ENCODE results near the gene GRAMD1A. TPM values are rescaled to one million over a fixed set of nuclear protein-coding genes. Genes with fewer than 3 reads are reported as not detected.
A peak's percentile ranks its signal among the peaks of the same experiment; 100 is the strongest.

GRAMD1A gene
- total and polyA plus RNA-seq, 4 experiments from 2014 or later: 16.3 to 221 (median 130) TPM

DNA sequence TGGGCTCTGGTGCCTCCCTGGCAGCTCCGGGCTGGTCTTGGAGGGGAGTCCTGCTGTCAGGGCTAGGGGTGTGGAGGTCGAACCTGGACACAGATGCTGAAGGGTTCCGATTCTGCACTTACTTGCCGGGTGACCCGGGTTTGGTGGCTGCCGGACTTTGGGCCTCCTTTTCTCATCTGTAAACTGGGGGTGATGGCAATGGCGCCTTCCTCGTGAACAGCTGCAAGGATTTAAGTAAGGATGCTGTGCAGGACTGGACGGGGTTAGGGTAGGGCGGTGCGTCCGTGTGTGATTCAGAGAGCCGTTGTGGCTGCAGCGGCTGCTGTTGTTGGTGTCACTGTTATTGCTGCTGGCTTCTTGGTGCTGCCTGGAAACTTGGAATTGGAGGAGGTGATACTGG is 43.8 kb downstream of the GRAMD1A start:
- Mint-ChIP-seq H3K36me3 (no peaks in the 10 kb centered on the region), H3K9me3 (no peaks in the 10 kb centered on the region), H3K27me3 (peaks cover 6 to 8% of the 10 kb centered on the region in 2 donors), H3K27ac (peak overlapping the region in 1 of 7 donors; percentile 66), H3K4me3 (no peak overlapping the region), H3K4me1 (peaks cover 22 to 37% (median 27%) of the 10 kb centered on the region in 4 donors)
- intact Hi-C loops (cut with micrococcal nuclease): loop anchor here (1.0 to 5.0 kb wide), 2 partner anchors 42 to 71 kb away; partner anchors contain the start of gene GRAMD1A
- Histone ChIP-seq H3K4me1 (ENCODE audit: insufficient read depth, low read length) (peaks cover 32% of the 10 kb centered on the region), H3K4me3 (ENCODE audit: low read length in 2 of 2) (no peak overlapping the region), H3K9me3 (ENCODE audit: control insufficient read depth in 1 of 2, low read length in 2 of 2) (no peaks in the 10 kb centered on the region), H3K27me3 (ENCODE audit: insufficient read depth, low read length) (no peaks in the 10 kb centered on the region), H3K36me3 (ENCODE audit: insufficient read depth, low read length) (no peaks in the 10 kb centered on the region), H3K27ac (ENCODE audit: low read depth, low read length) (no peak overlapping the region)
- ChIA-PET POLR2A (ENCODE audit: partially characterized antibody) (interaction anchor here (1.3 to 2.1 kb wide), 6 partner anchors 14 to 47 kb away, joined by 3 to 15 read pairs (median 5); partner anchors contain the start of gene SCN1B), CTCF (ENCODE audit: partially characterized antibody) (interaction anchor here (0.7 to 7.7 kb wide), 26 partner anchors 9 to 206 kb away, joined by 3 to 54 read pairs (median 6); no protein-coding TSS in a partner anchor)
- DNase-seq: no peak

DNA sequence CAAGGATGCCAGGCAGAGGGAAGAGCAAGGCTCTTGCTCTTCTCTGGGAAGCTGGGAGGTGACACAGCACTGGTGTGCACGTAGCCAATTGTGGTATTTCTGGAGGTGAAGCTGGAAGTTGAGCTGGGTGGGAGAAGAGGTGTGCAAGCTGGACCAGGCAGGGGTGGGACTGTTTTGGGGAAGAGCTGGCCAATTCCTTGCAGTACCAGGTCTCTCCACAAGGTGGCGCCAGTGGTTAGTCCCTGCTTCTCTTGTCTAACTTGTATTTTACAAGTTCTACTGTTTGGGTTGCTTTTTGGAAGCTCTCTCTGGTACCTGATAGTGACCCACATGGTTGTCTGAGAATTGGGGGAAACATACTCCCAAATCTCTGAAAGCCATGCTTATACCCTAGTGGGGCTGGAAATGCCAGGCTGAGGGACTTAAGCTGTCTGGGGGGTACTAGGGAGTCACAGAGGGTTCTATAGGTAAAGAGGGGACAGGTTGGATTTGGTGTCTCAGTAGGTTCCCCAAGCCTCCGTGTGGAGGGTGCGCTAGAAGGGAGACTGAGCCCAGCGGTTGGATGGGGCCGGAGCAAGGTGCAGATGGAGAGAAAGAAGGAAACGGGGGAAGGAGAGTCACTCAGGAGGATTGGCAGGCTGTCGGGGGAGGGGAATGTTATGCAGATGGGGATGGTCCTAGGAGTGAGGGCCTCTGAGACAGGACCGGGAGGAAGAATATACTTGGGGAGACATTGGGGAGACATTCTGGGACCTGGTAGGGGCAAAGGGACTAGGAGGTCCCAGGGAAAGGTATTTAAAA is 44.4 kb downstream of the GRAMD1A start:
- peaks cover 32% of the 10 kb centered on the region for H3K4me1 ChIP-seq (ENCODE audit: insufficient read depth, low read length)
- DNase-seq: peak in 4 of 5 donors; percentile 45 to 62 (median 50)
- no peaks in the 10 kb centered on the region for H3K9me3 Mint-ChIP-seq

DNA sequence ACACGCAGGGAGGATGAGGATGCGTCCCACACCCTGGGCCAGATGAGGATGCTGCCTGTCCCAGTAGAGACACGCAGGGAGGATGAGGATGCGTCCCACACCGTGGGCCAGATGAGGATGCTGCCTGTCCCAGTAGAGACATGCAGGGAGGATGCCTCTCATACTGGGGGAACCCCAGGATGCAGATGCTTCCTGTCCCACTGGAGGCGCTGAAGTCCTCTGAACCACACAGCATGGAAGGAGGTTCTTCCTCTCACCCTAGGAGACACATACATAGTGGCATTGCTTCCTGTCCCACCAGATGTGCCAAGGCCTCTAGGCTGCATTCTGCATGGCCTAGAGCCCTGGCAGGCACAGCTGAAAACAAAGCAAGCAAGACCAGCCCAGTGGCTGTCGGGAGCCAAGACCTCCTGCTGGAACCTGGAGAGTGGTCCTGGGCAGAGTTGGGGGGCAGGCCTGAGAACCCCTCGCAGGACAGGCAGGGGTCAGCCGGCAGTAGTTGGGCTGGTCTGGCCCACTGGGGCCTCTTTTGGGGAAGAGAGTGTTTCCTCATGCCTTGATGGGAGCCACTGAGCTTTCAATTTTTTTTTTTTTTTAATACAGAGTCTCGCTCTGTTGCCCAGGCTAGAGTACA is 45.7 kb downstream of the GRAMD1A start:
- Histone ChIP-seq H3K4me1 (ENCODE audit: insufficient read depth, low read length) (peaks cover 21% of the 10 kb centered on the region), H3K27me3 (ENCODE audit: insufficient read depth, low read length) (no peaks in the 10 kb centered on the region), H3K27ac (ENCODE audit: low read depth, low read length) (no peak overlapping the region), H3K4me3 (ENCODE audit: low read length in 2 of 2) (no peak overlapping the region), H3K36me3 (ENCODE audit: insufficient read depth, low read length) (no peaks in the 10 kb centered on the region), H3K9me3 (ENCODE audit: control insufficient read depth in 1 of 2, low read length in 2 of 2) (no peaks in the 10 kb centered on the region)
- H3K4me1 Mint-ChIP-seq: peaks cover 14 to 27% (median 18%) of the 10 kb centered on the region in 4 donors
- H3K27ac Mint-ChIP-seq: peak overlapping the region in 2 of 7 donors; percentile 25 to 30
- DNase-seq: peak; percentile 26 to 53 (median 42)
- intact Hi-C loops (cut with micrococcal nuclease): no loop called here
- POLR2A ChIA-PET (ENCODE audit: partially characterized antibody): interaction anchor here (0.5 to 0.6 kb wide), 2 partner anchors 275 to 417 kb away, joined by 3 read pairs; no protein-coding TSS in a partner anchor
- no peak overlapping the region for H3K4me3 Mint-ChIP-seq
- H3K36me3 Mint-ChIP-seq: no peaks in the 10 kb centered on the region
- CTCF ChIA-PET (ENCODE audit: partially characterized antibody): interaction anchor here (0.7 to 7.7 kb wide), 10 partner anchors 9 to 310 kb away, joined by 3 to 54 read pairs (median 4); no protein-coding TSS in a partner anchor
- H3K9me3 Mint-ChIP-seq: no peaks in the 10 kb centered on the region
- peaks cover 3 to 5% of the 10 kb centered on the region in 2 donors for H3K27me3 Mint-ChIP-seq

More for the DNA sequence above, 44.4 kb downstream of the GRAMD1A start:
- no peak overlapping the region for H3K27ac ChIP-seq (ENCODE audit: low read depth, low read length)
- H3K4me3 Mint-ChIP-seq: peak overlapping the region in 1 of 8 donors; percentile 81
- no peak overlapping the region for H3K4me3 ChIP-seq (ENCODE audit: low read length in 2 of 2)
- no peaks in the 10 kb centered on the region for H3K36me3 ChIP-seq (ENCODE audit: insufficient read depth, low read length)
- ChIA-PET CTCF (ENCODE audit: partially characterized antibody) (interaction anchor here (0.7 to 7.7 kb wide), 27 partner anchors 8 to 207 kb away, joined by 3 to 54 read pairs (median 5); no protein-coding TSS in a partner anchor), POLR2A (ENCODE audit: partially characterized antibody) (interaction anchor here (0.7 to 2.1 kb wide), 6 partner anchors 15 to 109 kb away, joined by 3 to 15 read pairs (median 5); partner anchors contain the start of gene SCN1B)
- H3K27ac Mint-ChIP-seq: peak overlapping the region in 4 of 7 donors; percentile 51 to 71 (median 64)
- H3K27me3 Mint-ChIP-seq: peaks cover 6 to 8% of the 10 kb centered on the region in 2 donors
- H3K9me3 ChIP-seq (ENCODE audit: control insufficient read depth in 1 of 2, low read length in 2 of 2): no peaks in the 10 kb centered on the region
- H3K4me1 Mint-ChIP-seq: peaks cover 20 to 34% (median 26%) of the 10 kb centered on the region in 4 donors
- intact Hi-C loops (cut with micrococcal nuclease): loop anchor here (1.0 to 5.0 kb wide), 2 partner anchors 42 to 71 kb away; partner anchors contain the start of gene GRAMD1A
- no peaks in the 10 kb centered on the region for H3K27me3 ChIP-seq (ENCODE audit: insufficient read depth, low read length)
- H3K36me3 Mint-ChIP-seq: no peaks in the 10 kb centered on the region

DNA sequence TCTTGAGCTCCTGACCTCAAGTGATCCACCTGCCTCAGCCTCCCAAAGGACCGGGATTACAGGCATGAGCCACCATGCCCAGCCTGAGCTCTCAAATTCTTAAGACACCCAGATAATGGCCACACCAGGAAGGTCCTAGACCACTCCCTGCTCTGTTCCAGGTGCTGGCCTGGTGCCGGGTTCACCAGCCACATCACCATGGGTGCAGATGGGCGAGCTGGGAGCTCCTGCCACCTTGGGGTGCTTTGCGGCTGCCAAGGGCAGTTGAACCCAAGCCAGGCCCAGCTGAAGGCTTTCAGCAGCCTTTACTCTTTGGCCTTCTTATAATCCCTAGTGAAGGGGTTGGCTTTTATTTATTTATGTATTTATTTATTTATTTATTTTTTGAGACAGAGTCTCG is 46.3 kb downstream of the GRAMD1A start:
- intact Hi-C loops (cut with micrococcal nuclease): no loop called here
- no peak overlapping the region for H3K27ac ChIP-seq (ENCODE audit: low read depth, low read length)
- H3K4me1 ChIP-seq (ENCODE audit: insufficient read depth, low read length): peaks cover 15% of the 10 kb centered on the region
- DNase-seq: no peak
- Mint-ChIP-seq H3K27ac (no peak overlapping the region), H3K36me3 (no peaks in the 10 kb centered on the region), H3K4me3 (no peak overlapping the region), H3K4me1 (peaks cover 12 to 22% (median 14%) of the 10 kb centered on the region in 4 donors), H3K27me3 (peaks cover 3 to 5% of the 10 kb centered on the region in 2 donors), H3K9me3 (no peaks in the 10 kb centered on the region)
- no peaks in the 10 kb centered on the region for H3K27me3 ChIP-seq (ENCODE audit: insufficient read depth, low read length)
- H3K36me3 ChIP-seq (ENCODE audit: insufficient read depth, low read length): no peaks in the 10 kb centered on the region
- POLR2A ChIA-PET (ENCODE audit: partially characterized antibody): interaction anchor here (0.5 kb wide), 1 partner anchor 275 kb away, joined by 3 read pairs; no protein-coding TSS in a partner anchor
- no peaks in the 10 kb centered on the region for H3K9me3 ChIP-seq (ENCODE audit: control insufficient read depth in 1 of 2, low read length in 2 of 2)
- H3K4me3 ChIP-seq (ENCODE audit: low read length in 2 of 2): no peak overlapping the region
- CTCF ChIA-PET (ENCODE audit: partially characterized antibody): interaction anchor here (0.7 to 7.7 kb wide), 9 partner anchors 8 to 311 kb away, joined by 3 to 54 read pairs (median 3); no protein-coding TSS in a partner anchor

DNA sequence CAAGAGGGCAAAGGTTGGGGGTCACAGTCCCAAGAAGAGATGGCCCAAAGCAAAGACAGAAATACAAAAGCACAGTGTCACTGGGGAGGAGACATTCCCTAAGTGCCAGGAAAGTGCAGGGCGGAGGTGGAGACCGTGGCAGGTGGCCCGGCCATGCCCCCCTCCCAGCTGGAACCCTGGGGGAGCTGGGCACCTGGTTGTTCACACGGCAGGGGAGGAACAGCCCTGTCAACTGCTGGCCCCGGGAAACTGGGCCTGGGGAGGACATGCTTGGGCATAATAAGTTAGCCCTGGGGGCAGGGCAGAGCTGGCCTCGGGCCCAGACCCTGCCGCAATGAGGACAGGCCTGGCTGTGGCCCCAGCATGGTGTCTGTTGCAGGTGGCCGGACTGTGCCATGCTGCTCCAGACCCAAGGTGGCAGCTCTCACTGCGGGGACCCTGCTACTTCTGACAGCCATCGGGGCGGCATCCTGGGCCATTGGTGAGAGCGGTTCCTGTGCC is 48.8 kb downstream of the GRAMD1A start:
- Histone ChIP-seq H3K36me3 (ENCODE audit: insufficient read depth, low read length) (no peaks in the 10 kb centered on the region), H3K4me3 (ENCODE audit: low read length in 2 of 2) (no peak overlapping the region), H3K27ac (ENCODE audit: low read depth, low read length) (no peak overlapping the region), H3K9me3 (ENCODE audit: control insufficient read depth in 1 of 2, low read length in 2 of 2) (no peaks in the 10 kb centered on the region), H3K27me3 (ENCODE audit: insufficient read depth, low read length) (no peaks in the 10 kb centered on the region), H3K4me1 (ENCODE audit: insufficient read depth, low read length) (peaks cover 10% of the 10 kb centered on the region)
- POLR2A ChIA-PET (ENCODE audit: partially characterized antibody): no interaction called here
- CTCF ChIA-PET (ENCODE audit: partially characterized antibody): interaction anchor here (1.0 to 7.7 kb wide), 5 partner anchors 18 to 75 kb away, joined by 3 to 54 read pairs (median 3); no protein-coding TSS in a partner anchor
- H3K4me3 Mint-ChIP-seq: no peak overlapping the region
- intact Hi-C loops (cut with micrococcal nuclease): no loop called here
- no peak overlapping the region for H3K27ac Mint-ChIP-seq
- H3K4me1 Mint-ChIP-seq: peaks cover 12 to 18% (median 14%) of the 10 kb centered on the region in 4 donors
- H3K27me3 Mint-ChIP-seq: peaks cover 3% of the 10 kb centered on the region in 2 donors
- no peaks in the 10 kb centered on the region for H3K36me3 Mint-ChIP-seq
- no peaks in the 10 kb centered on the region for H3K9me3 Mint-ChIP-seq
- DNase-seq: no peak

DNA sequence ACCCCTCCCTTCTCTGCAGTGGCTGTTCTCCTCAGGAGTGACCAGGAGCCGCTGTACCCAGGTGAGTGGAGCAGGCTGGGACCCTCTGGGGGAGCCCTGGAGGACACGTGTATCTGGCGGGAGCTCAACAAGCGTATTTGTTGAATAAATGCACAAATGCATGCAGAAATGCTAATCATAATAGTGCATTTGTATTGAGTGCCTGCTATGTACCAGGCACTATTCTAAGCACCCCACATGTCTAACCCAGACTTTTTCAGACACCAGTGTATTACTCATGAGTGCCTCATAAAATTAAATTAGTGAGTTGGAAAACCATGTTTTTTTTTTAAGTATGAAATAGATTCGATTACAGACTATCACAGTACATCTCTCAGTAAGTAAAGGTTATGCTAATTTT is 49.3 kb downstream of the GRAMD1A start:
- no peak overlapping the region for H3K4me3 Mint-ChIP-seq
- no peaks in the 10 kb centered on the region for H3K9me3 Mint-ChIP-seq
- intact Hi-C loops (cut with micrococcal nuclease): no loop called here
- H3K27ac Mint-ChIP-seq: no peak overlapping the region
- POLR2A ChIA-PET (ENCODE audit: partially characterized antibody): no interaction called here
- DNase-seq: no peak
- no peaks in the 10 kb centered on the region for H3K36me3 ChIP-seq (ENCODE audit: insufficient read depth, low read length)
- no peaks in the 10 kb centered on the region for H3K36me3 Mint-ChIP-seq
- H3K27ac ChIP-seq (ENCODE audit: low read depth, low read length): no peak overlapping the region
- peaks cover 7 to 13% (median 11%) of the 10 kb centered on the region in 4 donors for H3K4me1 Mint-ChIP-seq
- no peak overlapping the region for H3K4me3 ChIP-seq (ENCODE audit: low read length in 2 of 2)
- H3K4me1 ChIP-seq (ENCODE audit: insufficient read depth, low read length): peaks cover 6% of the 10 kb centered on the region
- H3K9me3 ChIP-seq (ENCODE audit: control insufficient read depth in 1 of 2, low read length in 2 of 2): no peaks in the 10 kb centered on the region
- CTCF ChIA-PET (ENCODE audit: partially characterized antibody): interaction anchor here (7.7 kb wide), 1 partner anchor 75 kb away, joined by 54 read pairs; no protein-coding TSS in a partner anchor
- H3K27me3 Mint-ChIP-seq: peaks cover 0 to under 1% of the 10 kb centered on the region in 2 donors
- H3K27me3 ChIP-seq (ENCODE audit: insufficient read depth, low read length): no peaks in the 10 kb centered on the region

Measured in CD4-positive, alpha-beta memory T cell (primary cell).